ENCODE measurements around the gene HOMER3.

HOMER3 gene

DNA sequence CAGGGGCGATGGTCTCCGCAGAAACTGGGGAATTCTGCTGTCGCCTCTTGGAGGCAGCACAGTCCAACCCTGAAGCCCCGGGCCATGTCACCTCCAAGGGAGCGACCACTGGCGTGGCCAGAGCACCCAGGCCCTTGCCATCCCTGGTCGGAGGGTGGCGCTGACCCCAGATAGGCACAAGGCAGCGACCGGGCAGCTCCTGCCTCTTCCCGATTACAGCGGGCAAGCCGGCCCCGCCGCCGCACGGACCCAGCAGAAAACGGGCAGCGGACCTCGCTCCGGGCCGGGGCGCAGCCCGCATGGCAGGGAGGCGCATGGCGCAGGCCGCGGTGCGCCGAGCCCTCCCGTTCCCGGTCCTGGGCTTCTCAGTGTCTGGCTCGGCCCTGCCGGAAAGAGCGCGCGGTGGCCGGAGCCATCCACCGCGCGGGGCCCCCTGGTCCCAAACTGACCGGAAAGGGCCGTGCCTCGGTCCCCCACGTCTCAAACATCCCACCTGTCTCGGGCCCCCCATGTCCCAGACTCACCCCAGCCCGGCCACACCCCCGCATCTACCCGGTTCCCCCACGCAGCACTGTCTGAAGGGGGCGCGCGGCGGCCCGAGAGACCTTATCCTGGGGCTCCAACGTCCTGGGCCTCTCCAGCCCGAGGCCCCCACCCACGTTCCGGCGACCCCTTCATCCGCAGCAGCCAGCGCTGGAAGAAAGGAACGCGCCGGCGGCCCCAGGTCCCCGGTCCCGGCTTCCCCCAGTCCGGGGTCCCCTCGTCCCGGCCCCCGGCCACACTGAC lies 45.8 kb downstream of the HOMER3 start:
- in situ Hi-C loops (cut with MboI; ENCODE audit: low pct_unique_long_range_greater_than_20kb, low sequenced_read_pairs): no loop called here
- peak; percentile 50 for DNase-seq

- in situ Hi-C loops (cut with MboI; ENCODE audit: low pct_unique_long_range_greater_than_20kb, low sequenced_read_pairs): no loop called here
- DNase-seq: no peak
Observed at GRCh38 chr19:18894254-18895037, 46.6 kb downstream of the HOMER3 start.

- DNase-seq: no peak
- in situ Hi-C loops (cut with MboI; ENCODE audit: low pct_unique_long_range_greater_than_20kb, low sequenced_read_pairs): no loop called here
Observed at GRCh38 chr19:18893587-18894253, 47.3 kb downstream of the HOMER3 start.

DNA sequence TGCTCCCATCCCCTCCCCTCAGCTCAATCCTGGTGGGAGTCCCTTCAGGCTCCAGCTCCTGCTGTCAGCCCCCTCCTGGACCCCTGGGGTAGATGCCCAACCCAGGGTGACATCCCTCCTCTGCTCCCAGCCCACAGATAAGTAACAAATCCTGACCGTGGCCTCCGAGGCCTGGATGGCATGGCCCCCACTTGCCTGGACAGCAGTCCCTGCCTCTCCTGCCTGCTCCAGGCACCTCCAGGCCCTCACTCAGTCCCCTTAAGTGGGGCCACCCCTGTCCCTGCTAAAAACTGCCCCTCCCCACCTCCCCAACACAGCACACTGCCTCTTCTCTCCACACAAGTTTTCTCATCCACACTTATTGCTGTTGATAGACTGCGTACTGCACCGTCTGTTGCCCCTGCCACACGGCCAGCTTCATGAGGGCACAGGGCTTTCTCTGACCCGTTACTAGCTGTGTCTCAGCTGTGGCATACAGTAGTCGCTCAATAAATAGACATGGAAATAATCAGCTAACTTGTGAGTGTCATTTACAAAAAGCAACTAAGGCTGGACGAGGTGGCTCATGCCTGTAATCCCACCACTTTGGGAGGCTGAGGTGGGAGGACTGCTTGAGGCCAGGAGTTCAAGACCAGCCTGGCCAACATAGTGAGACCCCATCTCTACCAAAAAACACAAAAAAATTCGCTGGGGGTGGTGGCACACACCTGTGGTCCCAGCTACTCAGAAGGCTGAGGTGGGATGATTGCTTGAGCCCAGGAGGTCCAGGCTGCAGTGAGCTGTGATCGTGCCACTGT lies 50.9 kb downstream of the HOMER3 start:
- DNase-seq: no peak
- in situ Hi-C loops (cut with MboI; ENCODE audit: low pct_unique_long_range_greater_than_20kb, low sequenced_read_pairs): no loop called here

DNA sequence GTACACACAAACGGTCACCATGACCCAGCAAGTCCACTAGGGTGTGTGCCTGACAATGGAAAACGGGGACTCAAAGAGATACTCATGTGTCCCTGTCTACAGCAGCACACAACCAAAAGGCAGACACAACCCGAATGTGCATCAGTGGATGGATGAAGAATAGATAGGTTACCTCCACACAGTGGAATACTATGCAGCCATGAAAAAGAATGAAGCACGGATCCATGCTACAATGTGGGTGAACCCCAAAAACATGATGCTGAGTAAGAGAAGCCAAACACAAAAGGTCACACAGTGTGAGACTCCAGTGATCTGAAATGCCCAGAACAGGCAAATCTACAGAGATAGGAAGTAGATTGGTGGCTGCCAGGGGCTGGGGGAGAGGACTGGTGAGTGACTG lies 54.0 kb downstream of the HOMER3 start:
- DNase-seq: no peak
- in situ Hi-C loops (cut with MboI; ENCODE audit: low pct_unique_long_range_greater_than_20kb, low sequenced_read_pairs): no loop called here

GRCh38 chr19:18883526-18884304 lies 57.3 kb downstream of the HOMER3 start:
- in situ Hi-C loops (cut with MboI; ENCODE audit: low pct_unique_long_range_greater_than_20kb, low sequenced_read_pairs): no loop called here
- DNase-seq: no peak

DNA sequence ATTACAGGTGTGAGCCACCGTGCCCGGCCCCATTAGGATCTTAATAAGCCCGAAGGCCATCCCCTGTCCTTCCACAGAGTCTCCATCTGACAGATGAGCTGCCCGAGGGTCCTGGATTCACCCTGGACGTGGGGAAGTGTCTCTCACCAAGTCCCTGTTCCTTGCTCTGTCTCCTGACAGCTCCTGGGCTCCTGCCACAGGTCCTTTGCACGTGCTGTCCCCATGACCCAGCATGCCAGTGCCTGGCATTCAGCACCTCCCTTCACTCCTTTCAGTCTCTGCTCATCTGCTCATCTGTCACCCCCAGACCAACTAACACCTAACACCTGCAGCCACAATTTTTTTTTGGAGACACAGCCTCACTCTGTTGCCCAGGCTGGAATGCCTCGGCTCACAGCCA lies 59.5 kb downstream of the HOMER3 start:
- DNase-seq: no peak
- in situ Hi-C loops (cut with MboI; ENCODE audit: low pct_unique_long_range_greater_than_20kb, low sequenced_read_pairs): no loop called here

- DNase-seq: peak; percentile 73
- in situ Hi-C loops (cut with MboI; ENCODE audit: low pct_unique_long_range_greater_than_20kb, low sequenced_read_pairs): no loop called here
Observed at GRCh38 chr19:18879579-18880373, 61.2 kb downstream of the HOMER3 start.
